GM21825 (cell line): ENCODE measurements around the gene NLN.
"Not testable (repeated sequence)": the region's sequence is repeated elsewhere in the genome, so short reads cannot be mapped to it uniquely, and the experiment has no call there.

ENCODE experiments used
- ATAC-seq: cut with Tn5 transposase; IDR thresholded peaks from one replicate; pipeline ENCODE4 v1.9.1; 2021; ENCODE audit warnings: mild to moderate bottlenecking, moderate library complexity; ENCODE audit not compliant: unreplicated experiment

Gene NLN

DNA sequence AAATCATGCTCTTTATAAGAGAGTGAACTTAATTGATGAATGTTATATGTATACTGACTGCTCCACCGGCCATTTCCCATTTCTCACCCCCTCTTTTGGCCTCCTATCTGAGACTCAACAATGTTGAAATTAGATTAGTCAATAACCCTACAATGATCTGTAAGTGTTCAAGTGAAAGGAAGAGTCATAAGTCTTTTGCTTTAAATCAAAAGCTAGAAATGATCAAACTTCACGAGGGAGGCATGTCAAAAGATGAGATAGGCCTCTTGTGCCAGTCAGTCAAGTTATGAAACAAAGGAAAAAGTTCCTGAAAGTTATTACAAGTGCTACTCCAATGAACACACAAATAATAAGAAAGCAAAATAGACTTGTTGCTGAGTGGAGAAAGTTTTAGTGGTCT is 83.1 kb downstream of the NLN start:
- ATAC-seq: no peak

DNA sequence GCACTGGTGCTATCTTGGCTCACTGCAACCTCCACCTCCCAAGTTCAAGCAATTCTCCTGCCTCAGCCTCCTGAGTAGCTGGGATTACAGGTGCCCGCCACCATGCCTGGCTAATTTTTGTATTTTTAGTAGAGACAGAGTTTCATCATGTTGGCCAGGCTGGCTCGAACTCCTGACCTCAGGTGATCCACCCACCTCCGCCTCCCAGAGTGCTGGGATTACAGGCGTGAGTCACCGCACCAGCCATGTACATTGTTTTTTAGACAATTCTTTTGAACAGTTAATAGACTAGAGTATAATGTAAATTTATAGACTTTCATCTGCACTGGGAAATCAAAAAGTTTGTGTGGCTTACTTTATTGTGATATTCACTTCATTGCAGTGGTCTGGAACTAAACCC is 85.5 kb downstream of the NLN start:
- ATAC-seq: not testable (repeated sequence)

DNA sequence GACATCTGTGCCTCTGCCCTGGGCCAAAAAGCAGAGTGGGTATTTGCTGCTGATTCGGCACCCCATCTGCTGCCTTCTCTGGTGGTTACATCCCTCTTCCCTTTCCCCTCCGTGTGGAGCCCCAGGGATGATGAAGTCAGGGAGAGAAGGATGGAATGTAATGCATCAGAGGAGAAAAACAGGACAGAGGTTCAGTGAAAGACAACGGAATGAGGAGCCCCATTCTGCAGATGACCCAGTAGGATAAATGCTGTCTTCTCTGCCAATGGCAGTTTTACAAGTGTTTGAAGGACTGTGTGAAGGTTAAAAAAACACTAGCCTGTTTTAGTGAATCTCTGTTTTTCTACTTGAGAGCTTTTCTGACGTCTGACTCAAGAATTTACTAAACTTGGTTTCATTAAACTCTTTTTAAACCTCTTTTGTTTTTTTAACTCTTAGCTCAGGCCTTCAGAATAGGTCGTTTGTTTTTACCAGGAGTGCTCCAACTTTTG is 86.3 kb downstream of the NLN start:
- no peak for ATAC-seq

- no peak for ATAC-seq
Measured at GRCh38 chr5:65808818-65809217, 86.8 kb downstream of the NLN start.

DNA sequence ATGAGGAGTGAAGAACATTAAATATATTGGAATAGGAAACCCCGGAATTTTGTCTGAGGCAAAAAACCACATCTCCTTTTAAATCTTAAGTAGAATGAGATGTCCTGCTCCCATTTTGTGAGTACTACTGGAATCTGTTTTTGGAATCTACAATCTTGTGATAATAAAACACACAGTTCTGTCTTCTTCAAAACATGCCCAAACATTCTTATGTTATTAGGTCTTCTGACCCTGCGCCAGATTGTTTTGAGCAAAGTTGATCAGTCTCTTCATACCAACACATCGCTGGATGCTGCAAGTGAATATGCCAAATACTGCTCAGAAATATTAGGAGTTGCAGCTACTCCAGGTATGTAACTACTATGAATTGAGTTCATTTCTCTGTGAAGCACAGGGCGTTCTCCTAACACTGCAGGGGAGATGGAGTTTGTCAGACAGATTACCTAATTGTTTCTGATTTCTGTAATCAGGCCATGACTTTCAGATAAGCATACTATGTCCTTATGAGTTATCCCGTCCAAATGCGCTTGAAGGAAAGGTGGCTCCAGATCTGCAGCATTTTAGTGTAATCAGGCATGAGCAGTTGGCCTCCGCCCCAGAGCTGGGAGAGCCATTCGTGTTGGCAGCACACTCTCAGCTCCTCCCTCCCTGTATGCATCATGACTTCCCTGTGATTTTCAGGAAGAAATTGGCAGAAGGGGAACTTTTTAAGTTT is 88.0 kb downstream of the NLN start:
- no peak for ATAC-seq

DNA sequence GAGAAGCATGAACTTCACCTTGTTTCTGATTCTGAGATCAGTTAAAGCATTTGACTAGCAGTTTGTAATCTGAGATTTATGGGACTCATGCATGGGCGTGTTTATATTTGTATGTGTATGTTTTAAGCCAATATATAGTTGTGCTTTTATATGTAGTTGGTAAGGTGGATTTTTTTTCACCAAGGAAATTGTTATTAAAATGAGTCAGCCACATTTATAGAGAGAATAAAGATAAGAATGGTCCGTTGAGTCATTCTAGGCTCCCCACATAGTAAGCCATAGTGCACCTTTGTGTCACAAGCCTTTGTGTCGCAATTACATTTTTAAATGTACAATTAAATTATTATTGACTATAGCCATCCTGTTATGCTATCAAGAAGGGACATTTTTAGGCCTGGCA is 89.0 kb downstream of the NLN start:
- ATAC-seq: no peak

DNA sequence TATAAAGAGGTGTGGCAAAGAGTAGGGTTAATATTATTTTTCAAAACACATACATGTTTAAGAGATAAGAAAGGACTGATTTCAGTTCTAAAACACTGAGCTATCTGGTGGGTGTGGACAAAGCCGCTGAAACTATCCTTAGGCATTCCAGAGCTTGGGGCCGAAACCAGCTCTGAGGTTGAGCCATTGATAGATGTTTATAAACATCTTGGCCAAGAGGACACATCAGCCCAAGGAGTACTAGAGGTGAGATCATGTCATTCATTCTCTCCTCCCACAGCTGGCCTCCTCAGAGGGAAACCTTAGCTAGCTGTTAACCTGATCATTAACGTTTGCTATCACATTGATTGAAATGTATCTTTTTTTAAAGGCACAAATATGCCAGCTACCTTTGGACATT is 89.9 kb downstream of the NLN start:
- no peak for ATAC-seq

DNA sequence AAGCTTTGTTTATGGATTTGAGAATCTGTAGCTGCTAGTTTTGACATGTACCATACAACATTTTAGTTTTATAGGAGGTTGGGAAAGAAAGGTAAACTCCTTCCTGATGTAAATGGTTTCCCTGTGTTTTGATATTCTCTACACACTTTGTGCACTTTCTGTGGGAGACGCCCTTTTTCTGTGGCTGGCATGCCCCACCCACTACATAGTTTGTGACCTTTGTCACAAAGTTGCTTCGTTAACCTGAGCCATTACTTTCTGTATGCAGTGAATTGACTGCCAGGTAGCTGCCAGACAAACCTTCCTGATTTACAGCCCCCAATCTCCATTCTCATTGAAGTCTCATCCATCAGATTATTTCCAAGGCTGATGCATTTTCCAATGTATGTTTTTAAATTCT is 90.6 kb downstream of the NLN start:
- ATAC-seq: no peak

GRCh38 chr5:65813174-65813573 is 91.2 kb downstream of the NLN start:
- no peak for ATAC-seq

- ATAC-seq: no peak
Measured at GRCh38 chr5:65815161-65815560, 93.2 kb downstream of the NLN start.

GRCh38 chr5:65816729-65817128 is 94.7 kb downstream of the NLN start:
- no peak for ATAC-seq

DNA sequence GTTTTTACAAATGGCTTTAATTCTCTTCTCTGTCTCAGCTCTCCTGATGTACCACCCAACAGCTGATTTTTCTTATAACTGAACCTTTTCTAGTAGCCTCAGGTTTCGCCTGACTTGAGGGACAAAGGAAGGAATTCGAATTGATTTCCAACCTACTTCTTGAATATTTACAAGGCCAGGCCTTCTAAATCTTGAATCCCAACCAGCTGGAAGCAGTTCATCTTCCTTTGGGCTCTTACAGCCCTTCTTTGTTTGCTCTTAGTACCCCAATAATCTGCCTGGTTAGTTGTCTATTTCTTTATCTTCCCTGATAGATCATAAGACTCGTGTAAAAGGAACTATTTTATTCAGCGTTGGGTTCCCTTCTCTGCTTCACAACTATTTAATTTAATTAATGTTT is 95.9 kb downstream of the NLN start:
- no peak for ATAC-seq

DNA sequence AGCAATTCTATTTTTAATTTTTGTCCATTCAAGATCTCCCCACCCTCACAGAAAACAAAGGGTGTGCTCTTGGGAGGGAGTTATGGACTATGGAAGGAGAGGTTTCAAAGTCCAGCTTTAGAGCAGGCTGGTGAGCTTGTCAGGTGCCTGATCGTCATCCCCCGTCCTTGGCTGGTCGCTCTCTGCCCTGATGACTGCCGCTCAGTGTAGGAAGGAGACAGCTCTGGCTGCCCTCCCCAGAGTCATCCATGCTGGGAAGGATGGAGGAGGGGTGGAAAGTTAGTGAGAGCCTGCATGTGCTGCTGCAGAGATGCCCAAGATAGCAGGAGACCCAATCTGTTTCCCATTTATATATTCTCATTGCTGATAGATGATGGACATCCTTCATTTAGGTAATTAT is 96.6 kb downstream of the NLN start:
- ATAC-seq: no peak

DNA sequence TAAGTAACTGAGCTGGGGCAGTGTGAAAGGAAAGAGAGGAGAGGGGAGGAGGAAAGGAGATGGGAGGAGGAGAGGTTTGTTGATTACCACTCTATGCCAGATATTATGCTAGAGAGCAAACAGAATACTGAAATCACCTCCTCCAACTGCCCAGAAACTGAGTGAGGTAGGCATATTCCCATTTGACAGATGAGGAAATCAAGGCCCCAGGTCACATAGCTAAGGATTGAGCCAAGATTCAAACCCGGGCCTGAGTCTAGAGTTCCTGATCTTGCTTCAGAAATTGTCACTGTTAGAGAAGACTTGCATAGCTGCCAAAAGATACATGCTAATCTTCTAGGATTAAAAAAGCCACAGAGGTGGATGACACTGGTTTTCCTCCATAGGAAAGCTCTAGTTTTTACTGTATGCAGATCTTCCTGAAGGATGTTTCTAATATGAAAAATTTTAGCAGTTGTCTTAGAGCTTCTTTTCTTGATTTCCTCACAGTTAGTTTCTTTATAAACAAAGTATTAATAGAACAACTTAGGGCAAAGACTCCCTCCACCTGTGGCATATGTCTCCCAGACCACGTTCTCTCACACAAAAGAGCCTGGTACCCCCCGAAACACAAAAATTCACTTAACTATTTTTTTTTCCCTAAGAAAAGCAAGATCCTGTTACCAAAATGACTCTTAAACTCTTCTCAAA is 97.4 kb downstream of the NLN start:
- no peak for ATAC-seq

- ATAC-seq: no peak
Measured at GRCh38 chr5:65819905-65820240, 97.9 kb downstream of the NLN start.

- ATAC-seq: no peak
Measured at GRCh38 chr5:65820373-65820772, 98.4 kb downstream of the NLN start.

DNA sequence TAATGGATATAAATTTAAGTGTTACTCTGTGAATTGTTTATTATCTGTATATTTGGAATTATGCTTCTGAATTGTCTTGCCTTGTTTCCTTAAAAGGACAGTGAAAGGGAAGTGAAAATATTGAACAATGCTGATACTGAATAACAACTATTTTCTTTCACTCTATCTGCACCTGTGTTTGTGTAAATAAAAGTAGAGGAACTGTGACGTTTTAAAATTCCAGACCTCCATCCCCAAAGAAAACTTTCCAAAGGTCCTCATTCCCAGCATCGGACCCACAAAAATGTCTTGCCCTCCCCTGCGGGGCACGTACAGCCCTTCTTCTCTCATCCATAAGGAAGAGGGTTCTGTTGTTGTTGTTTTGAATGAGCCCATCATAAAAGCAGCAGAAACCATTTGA is 100.0 kb downstream of the NLN start:
- peak; percentile 42 for ATAC-seq

DNA sequence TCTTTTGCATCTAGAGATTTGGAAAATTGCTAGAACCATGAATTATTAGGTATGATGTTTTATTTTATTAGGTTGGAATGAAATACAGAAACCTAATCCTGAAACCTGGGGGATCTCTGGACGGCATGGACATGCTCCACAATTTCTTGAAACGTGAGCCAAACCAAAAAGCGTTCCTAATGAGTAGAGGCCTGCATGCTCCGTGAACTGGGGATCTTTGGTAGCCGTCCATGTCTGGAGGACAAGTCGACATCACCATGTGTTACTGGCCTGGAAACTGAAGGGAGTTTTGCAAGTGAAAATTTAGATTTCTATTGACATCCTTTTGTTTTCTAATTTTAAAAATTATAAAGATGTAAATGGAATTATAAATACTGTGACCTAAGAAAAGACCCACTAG is 100.7 kb downstream of the NLN start:
- ATAC-seq: no peak

GRCh38 chr5:65823204-65823603 is 101.2 kb downstream of the NLN start:
- no peak for ATAC-seq

GRCh38 chr5:65823845-65824445 is 101.9 kb downstream of the NLN start:
- no peak for ATAC-seq

DNA sequence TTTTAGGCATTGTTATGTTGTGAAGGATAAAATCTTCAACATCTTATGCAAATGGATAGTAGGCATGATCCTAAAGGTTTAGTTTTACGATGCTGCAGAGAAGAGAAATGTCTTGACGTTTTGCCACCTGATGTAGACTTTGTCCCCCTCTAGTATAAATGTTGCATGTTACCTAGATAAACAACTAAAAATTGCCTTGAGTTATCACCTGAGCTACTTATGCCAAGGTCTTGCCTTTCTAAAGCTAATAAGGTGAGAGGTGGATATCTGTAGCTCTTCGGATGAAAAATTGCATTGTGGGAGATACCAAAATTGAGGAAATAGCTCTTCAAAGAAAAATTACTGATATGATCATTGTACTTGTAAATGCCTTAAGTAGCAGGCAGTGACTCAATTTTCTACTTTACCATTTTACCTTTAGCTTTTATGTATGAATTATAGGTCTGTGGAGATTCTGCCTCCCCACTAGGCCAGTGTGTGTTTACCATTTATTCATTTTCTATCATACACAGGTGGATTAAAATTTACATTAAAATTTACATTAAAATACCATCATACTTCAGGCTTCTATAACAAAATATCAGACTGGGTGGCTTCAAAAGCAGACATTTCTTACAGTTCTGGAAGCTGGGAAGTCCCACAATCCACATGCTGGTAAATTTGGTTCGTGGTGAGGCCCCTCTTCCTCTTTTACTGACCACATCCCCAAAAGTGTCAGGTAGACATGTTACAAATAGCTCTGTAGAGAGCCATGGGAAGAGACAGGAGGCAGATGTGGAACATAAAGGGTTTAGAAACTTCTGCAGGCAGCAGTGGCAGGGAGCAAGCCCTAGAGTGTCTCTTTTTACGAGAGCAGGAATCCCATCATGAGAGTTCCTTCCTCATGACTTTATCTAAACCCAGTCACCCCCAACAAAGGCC is 103.7 kb downstream of the NLN start:
- ATAC-seq: peak; percentile 69
